Ureter (tissue), 1 donor: ENCODE measurements around the gene OLFM2. TPM values are rescaled to one million over a fixed set of nuclear protein-coding genes. Genes with fewer than 3 reads are reported as not detected.
"Not testable (repeated sequence)": the region's sequence is repeated elsewhere in the genome, so short reads cannot be mapped to it uniquely, and the experiment has no call there.

Experiments
- DNase-seq: peaks from one replicate; pipeline ENCODE4 v3.0.0-alpha.2; 2020; ENCODE audit warnings: low spot score
- total RNA-seq: library from RNA; stranded (reverse); gene quantifications from one replicate; pipeline ENCODE4 v1.2.4, GENCODE V29; 2023
- donor health status: DM: yes; HTN: yes; CAD: no.

The OLFM2 gene
- total RNA-seq, result 5.6 TPM

GRCh38 chr19:9936326-9937000, at the start of gene OLFM2:
Gene OLFM2, minus strand, starts transcription at chr19:9936515. Its CDS starts 149 bp downstream, at chr19:9936366.
- no peak for DNase-seq

- DNase-seq, result no peak
These were observed 45.3 kb upstream of the OLFM2 start for GRCh38 chr19:9981406-9982260.

GRCh38 chr19:9972103-9972502, 35.8 kb upstream of the OLFM2 start:
- no peak for DNase-seq

- no peak for DNase-seq
These were observed 35.0 kb upstream of the OLFM2 start for GRCh38 chr19:9971166-9971897.

DNA sequence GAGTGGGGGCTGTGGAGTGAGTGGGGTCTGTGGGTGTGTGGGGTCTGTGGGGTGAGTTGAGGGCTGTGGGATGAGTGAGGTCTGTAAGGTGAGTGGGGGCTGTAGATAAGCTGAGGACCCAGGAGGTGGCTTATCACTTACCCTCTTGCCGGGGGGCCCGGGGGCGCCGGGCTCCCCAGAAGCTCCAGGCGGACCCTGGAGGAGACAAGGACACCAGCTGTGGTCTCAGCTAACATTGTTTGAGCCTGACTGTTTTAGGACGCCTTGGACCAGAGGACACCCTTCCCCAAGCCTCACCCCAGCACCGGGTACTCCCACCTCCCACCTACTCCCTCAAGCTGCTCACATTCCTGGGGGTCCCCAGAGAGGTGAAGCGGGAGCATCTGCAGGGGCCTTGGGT, 34.2 kb upstream of the OLFM2 start:
- DNase-seq, result no peak

GRCh38 chr19:9969688-9969975, 33.3 kb upstream of the OLFM2 start:
- DNase-seq, result no peak

DNA sequence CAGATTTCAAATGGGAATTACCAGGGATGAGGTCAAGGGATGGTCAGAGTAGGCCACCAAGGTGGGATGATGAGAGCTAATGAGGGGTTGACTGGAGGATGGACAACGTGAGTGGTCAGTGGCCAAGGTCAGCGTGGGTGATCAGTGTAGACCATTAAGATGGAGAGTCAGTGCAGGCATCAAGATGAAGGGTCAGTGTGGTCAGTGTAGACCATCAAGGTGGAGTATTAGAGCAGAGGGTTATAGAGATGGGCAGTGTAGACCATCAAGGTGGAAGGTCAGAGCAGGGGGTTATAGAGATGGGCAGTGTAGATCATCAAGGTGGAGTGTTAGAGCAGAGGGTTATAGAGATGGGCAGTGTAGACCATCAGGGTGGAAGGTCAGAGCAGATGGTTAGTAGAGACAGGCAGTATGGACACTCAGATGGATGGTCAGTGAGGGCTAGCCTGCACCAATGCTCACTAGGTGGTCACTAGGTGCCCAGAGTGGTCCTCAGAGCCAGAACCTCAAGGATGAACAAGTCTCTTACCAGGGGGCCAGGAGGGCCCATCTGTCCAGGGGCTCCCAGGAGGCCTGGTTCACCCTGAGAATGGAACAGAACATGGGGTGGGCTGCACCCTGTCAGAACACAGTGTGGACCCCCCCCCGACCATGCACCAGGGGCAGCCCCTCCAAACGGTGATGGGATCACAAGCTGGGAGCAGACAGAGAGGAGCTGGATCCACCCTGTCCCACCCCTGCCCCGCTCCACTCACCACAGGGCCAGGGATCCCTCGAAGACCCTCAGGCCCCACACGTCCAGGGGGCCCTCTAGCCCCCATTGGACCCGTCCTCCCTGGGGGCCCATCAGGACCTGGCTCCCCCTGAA, 32.7 kb upstream of the OLFM2 start:
- DNase-seq, result no peak

DNA sequence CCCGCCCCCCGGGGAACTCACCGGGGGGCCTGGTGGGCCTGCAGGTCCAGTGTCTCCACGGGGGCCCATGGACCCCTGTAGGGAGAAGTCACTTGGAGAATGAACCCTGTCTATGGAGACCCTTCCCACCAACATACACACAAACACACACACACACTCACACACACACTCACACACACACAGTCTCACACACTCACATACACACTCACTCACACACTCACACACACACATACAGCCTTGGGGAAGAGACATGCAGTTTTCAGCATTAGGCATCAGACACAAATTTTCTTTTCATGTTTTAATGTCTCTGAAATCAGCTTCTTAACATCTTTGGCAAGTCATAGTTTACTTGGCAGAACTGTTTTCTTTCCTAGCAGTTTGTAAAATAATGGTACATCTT, 31.0 kb upstream of the OLFM2 start:
- DNase-seq, result no peak

DNA sequence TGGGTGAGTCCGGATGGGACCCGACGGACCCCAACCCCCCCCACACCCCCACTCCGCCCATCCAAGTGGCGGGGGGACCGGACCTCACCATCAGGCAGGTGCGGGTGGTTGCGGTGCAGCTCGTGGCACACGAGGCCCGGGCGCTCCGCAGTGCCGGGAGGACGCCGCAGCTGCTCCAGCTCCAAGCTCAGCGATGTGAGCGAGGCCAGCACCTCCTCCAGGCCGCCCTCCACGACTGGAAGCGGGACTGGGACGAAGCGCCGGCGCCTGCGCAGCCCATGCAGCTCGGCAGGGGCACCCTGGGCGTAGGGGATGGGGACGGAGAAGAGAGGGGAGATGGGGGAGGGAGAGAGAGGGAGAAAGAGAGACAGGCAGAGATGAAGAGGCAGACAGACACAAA, 30.1 kb upstream of the OLFM2 start:
- DNase-seq, result no peak

DNA sequence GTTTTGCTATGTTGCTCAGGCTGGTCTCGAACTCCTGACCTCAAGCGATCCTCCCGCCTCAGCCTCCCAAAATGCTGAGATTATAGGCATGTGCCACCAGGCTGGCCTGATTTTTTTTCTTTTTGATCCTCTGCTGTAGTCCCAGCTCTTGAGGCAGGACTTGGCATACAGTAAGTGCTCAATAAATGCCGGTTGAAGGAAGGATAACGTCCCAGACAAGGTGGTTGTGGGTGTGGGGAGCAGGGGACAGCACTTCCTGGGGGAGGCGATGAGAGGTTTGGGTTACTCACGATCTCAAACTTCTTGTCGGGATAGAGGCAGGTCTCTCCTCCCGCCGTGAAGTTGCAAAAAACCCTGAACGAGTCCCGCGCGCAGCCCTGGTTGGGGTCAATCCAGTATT, 29.7 kb upstream of the OLFM2 start:
- DNase-seq, result no peak

DNA sequence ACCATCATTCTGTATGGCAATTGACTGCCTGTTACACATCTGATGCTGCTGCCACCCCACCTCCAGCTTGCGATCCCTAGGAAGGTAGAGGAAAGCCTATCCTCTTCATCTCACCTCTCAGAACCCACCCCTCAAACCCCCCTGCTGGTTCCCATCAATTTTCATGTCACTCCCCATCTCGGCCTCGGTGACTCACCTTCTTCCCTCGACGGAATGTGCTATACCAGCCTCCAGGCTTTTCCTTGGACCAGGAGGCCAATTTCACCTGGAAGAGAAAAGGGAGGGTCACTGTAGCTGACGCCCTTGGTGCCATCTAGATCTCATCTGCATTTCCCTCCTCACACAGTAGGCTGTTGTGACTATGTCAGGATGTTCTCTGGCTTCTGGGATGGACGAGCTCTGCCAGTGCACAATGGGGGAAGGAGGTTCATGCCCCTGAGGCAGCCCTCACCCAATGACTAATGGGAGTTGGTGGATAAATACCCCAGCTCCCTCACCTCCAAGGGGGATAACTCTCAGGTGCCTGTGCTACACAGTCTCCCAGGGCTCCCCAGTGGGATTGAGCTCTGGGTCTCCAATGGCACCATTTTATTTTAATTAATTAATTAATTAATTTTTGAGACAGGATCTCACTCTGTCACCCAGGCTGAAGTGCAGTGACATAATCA, 26.4 kb upstream of the OLFM2 start:
- DNase-seq, result no peak

GRCh38 chr19:9961103-9961502, 24.8 kb upstream of the OLFM2 start:
- no peak for DNase-seq

- no peak for DNase-seq
These were observed 22.1 kb upstream of the OLFM2 start for GRCh38 chr19:9958379-9958821.

DNA sequence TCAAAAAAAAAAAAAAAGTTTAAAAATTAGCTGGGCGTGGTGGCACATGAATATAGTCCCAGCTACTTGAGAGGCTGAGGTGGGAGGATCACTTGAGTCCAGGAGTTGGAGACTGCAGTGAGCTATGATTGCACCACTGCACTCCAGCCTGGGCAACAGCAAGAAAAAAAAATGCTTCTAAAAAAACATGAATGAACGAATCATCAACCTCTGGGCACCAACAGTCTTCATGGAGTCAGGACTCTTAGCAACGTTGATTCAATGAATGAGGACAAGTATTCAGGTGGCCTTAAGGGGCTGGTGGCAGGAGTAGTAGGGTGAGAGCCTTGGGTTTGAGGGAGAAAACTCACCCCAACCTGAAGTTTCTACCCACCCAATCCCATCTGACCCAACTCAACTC, 20.6 kb upstream of the OLFM2 start:
- DNase-seq, result no peak

- DNase-seq, result no peak
These were observed 17.7 kb upstream of the OLFM2 start for GRCh38 chr19:9953802-9954542.

GRCh38 chr19:9952276-9952675, 16.0 kb upstream of the OLFM2 start:
- no peak for DNase-seq

DNA sequence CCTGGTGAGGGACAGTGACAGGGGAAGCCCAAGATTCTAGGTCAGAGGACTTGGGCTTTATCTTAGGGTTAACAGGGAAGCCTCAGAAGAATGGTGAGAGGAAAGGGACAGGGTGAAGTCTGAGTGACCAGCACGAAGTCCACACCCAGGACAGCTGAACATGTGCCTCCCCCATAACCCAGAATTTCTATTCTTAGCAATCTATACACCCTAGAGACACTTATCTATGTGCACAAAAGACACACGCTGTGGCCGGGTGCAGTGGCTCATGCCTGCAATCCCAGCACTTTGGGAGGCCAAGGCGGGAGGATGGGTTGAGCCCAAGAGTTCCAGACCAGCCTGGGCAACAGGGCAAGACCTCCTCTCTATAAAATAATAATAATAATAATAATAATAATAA, 11.1 kb upstream of the OLFM2 start:
- no peak for DNase-seq

DNA sequence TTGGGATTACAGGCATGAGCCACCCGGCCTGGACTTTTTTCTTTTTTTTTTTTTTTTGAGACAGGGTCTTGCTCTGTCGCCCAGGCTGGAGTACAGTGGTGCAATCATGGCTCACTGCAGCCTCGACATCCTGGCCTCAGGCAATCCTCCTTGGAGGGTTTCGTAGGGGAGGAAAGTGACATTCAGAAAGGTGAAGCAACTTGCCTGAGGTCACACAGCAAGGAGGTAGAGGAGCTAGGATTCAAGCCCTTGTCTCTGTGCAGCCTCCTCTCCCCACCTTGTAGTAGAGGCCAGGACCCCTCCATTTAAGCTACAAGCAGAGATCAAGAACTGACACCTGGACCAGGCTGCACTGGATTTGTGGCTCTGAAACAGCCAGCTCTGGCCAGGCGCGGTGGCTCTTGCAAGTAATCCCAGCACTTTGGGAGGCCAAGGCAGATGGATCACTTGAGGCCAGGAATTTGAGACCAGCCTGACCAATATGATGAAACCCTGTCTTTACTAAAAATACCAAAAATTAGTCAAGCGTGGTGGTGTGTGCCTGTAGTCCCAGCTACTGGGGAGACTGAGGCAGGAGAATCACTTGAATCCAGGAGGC, 10.3 kb upstream of the OLFM2 start:
- DNase-seq, result not testable (repeated sequence)

DNA sequence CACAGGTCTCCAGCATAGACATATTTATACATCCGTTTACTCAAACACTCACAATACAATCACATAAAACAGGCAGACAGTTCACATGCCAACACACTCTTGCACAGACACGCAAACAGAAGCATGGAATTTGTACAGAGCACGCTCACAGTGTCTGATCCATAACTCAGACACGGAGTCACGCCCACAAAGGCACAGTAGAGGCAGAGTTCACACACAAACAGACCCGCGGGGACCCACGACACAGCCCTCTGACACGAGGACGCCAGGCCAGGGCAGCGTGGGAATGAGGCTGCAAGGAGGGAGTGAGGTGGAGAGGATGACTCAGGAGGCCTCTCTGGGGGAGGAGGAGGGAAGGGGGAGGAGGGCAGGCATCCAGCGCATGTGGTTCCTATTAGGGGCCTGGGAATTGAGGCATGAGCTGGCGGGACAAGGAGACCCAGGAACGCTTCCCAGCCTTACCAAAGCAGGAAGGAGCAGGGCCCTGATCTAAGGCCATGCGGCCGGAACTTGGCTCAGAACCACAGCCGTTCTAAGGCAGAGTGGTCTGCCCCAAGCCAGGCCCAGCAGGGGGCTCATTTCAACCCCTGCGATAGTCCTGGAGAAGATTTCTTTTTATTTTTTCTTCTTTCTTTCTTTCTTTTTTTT, 9.1 kb upstream of the OLFM2 start:
- DNase-seq, result peak; percentile 87

GRCh38 chr19:9943744-9944143, 7.4 kb upstream of the OLFM2 start:
- no peak for DNase-seq
